Right atrium auricular region (tissue), 2 donors: ENCODE data around the gene CATSPERZ. TPM values are rescaled to one million over a fixed set of nuclear protein-coding genes. Genes with fewer than 3 reads are reported as not detected.
A peak's percentile ranks its signal among the peaks of the same experiment; 100 is the strongest.

Experiments used
- DNase-seq: peaks from one replicate; pipeline ENCODE4 v3.0.0-alpha.2; 2019; ENCODE audit warnings: low spot score
- H3K27ac ChIP-seq, 2 donors: fragments of 200-600 bp; sonication (generic); 1 replicate in 1 of 2; 2 replicates in 1 of 2; pipeline ENCODE4 v1.5.1; 2016 to 2019
- H3K27me3 ChIP-seq, 2 donors: fragments of 200-600 bp; sonication (generic); one replicate each; pipeline versions ENCODE4 v1.5.1 to v1.6.0; 2017 to 2019
- H3K36me3 ChIP-seq: fragments of 200-600 bp; sonication (generic); one replicate; pipeline ENCODE4 v1.5.1; 2016
- H3K4me1 ChIP-seq, 2 donors: fragments of 200-600 bp; sonication (generic); one replicate each; pipeline versions ENCODE4 v1.5.1 to v1.6.0; 2017 to 2019
- H3K4me3 ChIP-seq, 2 donors: fragments of 200-600 bp; sonication (generic); 1 replicate in 1 of 2; 2 replicates in 1 of 2; pipeline ENCODE4 v1.5.1; 2017 to 2019; ENCODE audit warnings: mild to moderate bottlenecking in 1 of 2, moderate library complexity in 1 of 2
- H3K9me3 ChIP-seq, 2 donors: fragments of 200-600 bp; sonication (generic); one replicate each; pipeline ENCODE4 v1.5.1; 2019
- total RNA-seq, 2 donors: library from RNA; depleted of rRNA; stranded (reverse); fragments of >200 nt; gene quantifications; one replicate each; pipeline ENCODE4 v1.1.0, GENCODE V29; 2016
- TF ChIP-seq, protein P1 (sequence below), 2 donors: fragments of 200-600 bp; sonication (generic); IDR thresholded peaks; one replicate each; pipeline ENCODE4 v1.5.1; 2019; ENCODE audit warnings: antibody characterized with exemption in 2 of 2

CATSPERZ gene
- total RNA-seq, 2 donors from 2014 or later = not detected

GRCh38 chr11:64316672-64317324 lies 16.6 kb downstream of the CATSPERZ start:
- H3K27me3 ChIP-seq = no peaks in the 10 kb centered on the region
- no peaks in the 10 kb centered on the region for H3K9me3 ChIP-seq
- TF ChIP-seq, protein P1, sequence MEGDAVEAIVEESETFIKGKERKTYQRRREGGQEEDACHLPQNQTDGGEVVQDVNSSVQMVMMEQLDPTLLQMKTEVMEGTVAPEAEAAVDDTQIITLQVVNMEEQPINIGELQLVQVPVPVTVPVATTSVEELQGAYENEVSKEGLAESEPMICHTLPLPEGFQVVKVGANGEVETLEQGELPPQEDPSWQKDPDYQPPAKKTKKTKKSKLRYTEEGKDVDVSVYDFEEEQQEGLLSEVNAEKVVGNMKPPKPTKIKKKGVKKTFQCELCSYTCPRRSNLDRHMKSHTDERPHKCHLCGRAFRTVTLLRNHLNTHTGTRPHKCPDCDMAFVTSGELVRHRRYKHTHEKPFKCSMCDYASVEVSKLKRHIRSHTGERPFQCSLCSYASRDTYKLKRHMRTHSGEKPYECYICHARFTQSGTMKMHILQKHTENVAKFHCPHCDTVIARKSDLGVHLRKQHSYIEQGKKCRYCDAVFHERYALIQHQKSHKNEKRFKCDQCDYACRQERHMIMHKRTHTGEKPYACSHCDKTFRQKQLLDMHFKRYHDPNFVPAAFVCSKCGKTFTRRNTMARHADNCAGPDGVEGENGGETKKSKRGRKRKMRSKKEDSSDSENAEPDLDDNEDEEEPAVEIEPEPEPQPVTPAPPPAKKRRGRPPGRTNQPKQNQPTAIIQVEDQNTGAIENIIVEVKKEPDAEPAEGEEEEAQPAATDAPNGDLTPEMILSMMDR (IDR thresholded peaks at IDR 0.05) = no peak
- H3K4me1 ChIP-seq = peaks cover 0 to 49% of the 10 kb centered on the region in 2 donors
- no peak for DNase-seq
- peak overlapping the region; percentile 86 to 94 for H3K4me3 ChIP-seq
- peaks cover 30% of the 10 kb centered on the region for H3K36me3 ChIP-seq
- peak overlapping the region; percentile 96 to 99 for H3K27ac ChIP-seq

DNA sequence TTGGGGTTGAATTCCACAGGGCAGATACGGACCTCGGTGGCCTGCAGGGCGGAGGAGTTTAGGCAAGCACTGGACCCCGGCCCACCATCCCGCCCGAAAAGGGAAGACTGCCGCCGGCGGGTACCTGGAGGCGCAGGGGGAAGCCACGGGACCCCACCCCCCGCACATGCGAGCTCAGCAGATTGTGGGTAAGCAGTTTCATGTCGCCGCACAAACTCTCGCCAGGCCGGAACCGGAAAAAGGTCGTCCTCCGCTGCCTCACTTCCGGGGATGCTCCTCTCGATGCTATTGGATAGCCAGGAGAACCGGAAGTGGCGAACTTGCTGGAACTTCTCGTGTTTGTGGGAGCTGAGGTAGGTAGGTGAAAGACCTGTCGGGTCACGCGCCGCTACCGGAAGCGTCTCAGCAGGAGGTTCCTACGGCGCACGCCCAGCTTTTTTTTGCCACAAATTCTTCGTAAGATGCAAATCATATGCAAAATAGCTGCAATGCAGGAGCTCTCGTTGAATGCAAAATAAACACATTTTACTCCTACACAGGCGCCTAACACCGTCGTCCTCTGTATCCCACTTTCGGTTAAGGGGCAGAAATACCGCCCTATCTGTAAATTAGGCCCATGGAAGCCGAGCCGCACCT lies 17.3 kb downstream of the CATSPERZ start, which contains the start of gene TRMT112:
Gene TRMT112, minus strand, starts transcription at position 235 of the 636 bp plus-strand sequence. Its CDS starts 33 bp downstream, at position 202.
- H3K9me3 ChIP-seq = no peaks in the 10 kb centered on the region
- peaks cover 0 to 45% of the 10 kb centered on the region in 2 donors for H3K4me1 ChIP-seq
- peak; percentile 99 for DNase-seq
- TF ChIP-seq, protein P1 (IDR thresholded peaks at IDR 0.05) = no peak
- H3K27ac ChIP-seq = peak within 1 kb of the TSS; percentile 96 to 99
- peak within 1 kb of the TSS; percentile 86 to 94 for H3K4me3 ChIP-seq
- no peaks in the 10 kb centered on the region for H3K27me3 ChIP-seq
- H3K36me3 ChIP-seq = peaks cover 34% of the 10 kb centered on the region

DNA sequence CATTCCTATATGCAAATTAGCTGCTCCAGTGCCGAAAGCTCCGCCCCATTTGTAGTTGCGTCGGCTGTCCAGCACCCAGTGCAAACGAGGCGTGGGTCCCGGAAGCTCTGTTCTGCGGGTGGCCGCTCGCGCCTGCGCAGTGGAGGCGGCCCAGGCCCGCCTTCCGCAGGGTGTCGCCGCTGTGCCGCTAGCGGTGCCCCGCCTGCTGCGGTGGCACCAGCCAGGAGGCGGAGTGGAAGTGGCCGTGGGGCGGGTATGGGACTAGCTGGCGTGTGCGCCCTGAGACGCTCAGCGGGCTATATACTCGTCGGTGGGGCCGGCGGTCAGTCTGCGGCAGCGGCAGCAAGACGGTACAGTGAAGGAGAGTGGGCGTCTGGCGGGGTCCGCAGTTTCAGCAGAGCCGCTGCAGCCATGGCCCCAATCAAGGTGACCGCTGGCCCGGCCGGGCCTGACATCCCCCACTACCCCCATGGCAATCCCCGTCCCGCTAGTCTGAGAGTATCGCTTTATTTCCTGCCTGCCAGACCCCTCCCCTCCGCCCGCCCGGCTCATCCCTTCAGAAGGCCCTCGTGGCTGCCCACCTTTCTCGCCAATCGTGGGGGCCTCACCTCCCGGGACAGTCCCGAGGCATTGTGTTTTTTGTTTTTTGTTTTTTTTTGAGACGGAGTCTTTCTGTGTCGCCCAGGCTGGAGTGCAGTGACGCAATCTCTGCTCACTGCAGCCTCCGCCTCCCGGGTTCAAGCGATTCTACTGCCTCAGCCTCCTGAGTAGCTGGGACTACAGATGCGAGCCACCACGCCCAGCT lies 18.0 kb downstream of the CATSPERZ start, which contains the start of gene PRDX5:
Gene PRDX5, plus strand, starts transcription at position 161 of the 805 bp plus-strand sequence. Its CDS starts 95 bp downstream, at position 256.
- DNase-seq = peak; percentile 98
- Histone ChIP-seq H3K36me3 (peaks cover 35% of the 10 kb centered on the region), H3K4me1 (peaks cover 0 to 37% of the 10 kb centered on the region in 2 donors), H3K27me3 (no peaks in the 10 kb centered on the region), H3K27ac (peak within 1 kb of the TSS; percentile 96 to 99), H3K4me3 (peak within 1 kb of the TSS; percentile 86 to 94), H3K9me3 (no peaks in the 10 kb centered on the region)
- TF ChIP-seq, protein P1 (IDR thresholded peaks at IDR 0.05) = peak; percentile 11 to 74

DNA sequence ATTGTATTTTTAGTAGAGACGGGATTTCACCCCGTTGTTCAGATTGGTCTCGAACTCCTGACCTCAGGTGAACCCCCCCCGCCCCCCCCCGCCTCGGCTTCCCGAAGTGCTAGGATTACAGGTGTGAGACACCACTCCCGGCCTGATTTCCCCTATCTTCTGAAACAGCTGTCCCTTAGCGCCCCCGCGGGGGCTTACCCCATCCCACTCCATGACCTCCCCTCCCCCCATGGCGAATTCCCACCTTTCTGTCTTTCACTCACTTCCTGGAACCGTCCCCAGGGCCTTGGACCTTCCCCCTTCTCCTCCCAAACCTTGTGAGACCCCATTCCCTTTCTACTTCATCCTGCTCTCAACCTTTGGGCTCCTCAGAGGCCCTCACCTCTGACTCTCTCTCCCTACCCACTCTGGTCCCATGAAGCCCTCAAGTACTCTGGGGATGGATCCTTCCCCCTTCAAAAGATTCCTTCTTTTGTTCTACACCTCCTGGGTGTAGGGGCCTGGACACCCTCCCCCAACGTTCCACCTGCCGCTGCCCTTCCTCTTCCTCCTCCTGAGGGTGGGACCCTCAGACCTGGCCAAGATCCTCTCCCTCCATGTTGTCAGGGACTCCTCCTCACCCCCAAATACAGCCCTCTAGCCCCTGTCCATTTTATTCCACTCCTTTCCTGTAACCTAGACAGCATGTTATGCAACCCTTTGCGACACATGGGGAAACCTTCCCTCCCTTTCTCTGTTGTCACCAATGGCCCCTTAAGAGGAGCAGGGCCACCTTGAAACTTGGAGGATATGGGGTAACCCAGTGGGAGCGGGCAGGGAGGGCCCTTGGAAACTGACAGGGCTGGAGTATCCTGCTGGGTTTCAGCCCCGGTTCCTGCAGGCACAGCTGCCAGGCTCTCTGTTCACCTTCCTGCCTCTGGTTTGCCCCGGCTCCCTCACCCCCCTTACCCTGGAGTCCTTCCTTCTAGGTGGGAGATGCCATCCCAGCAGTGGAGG lies 18.9 kb downstream of the CATSPERZ start:
- Histone ChIP-seq H3K27me3 (no peaks in the 10 kb centered on the region), H3K27ac (peak overlapping the region; percentile 96 to 99), H3K4me3 (peak overlapping the region; percentile 86 to 94), H3K4me1 (peaks cover 0 to 28% of the 10 kb centered on the region in 2 donors), H3K9me3 (no peaks in the 10 kb centered on the region), H3K36me3 (peaks cover 35% of the 10 kb centered on the region)
- TF ChIP-seq, protein P1 (IDR thresholded peaks at IDR 0.05) = no peak
- DNase-seq = no peak

DNA sequence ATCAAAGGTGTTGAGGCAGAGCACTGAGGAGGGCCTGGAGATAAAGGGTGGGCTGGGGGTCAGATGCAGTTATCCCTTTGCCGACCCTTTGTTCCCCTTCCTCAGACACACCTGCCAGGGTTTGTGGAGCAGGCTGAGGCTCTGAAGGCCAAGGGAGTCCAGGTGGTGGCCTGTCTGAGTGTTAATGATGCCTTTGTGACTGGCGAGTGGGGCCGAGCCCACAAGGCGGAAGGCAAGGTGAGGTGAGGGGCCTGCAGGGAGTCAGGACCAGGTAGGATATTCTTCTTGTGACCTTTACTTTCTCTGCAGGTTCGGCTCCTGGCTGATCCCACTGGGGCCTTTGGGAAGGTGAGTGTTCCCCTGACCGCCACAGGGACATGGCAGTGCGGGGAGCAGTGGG lies 20.4 kb downstream of the CATSPERZ start:
- Histone ChIP-seq H3K36me3 (peaks cover 22% of the 10 kb centered on the region), H3K27ac (no peak overlapping the region), H3K27me3 (no peaks in the 10 kb centered on the region), H3K4me3 (no peak overlapping the region), H3K4me1 (peaks cover 0 to 22% of the 10 kb centered on the region in 2 donors), H3K9me3 (no peaks in the 10 kb centered on the region)
- DNase-seq = no peak
- TF ChIP-seq, protein P1 (IDR thresholded peaks at IDR 0.05) = no peak
